ENCODE results near the gene BEST1. TPM values are rescaled to one million over a fixed set of nuclear protein-coding genes. Genes with fewer than 3 reads are reported as not detected.

The BEST1 gene
- total RNA-seq, 1 experiment from 2014 or later = 2.3 TPM

DNA sequence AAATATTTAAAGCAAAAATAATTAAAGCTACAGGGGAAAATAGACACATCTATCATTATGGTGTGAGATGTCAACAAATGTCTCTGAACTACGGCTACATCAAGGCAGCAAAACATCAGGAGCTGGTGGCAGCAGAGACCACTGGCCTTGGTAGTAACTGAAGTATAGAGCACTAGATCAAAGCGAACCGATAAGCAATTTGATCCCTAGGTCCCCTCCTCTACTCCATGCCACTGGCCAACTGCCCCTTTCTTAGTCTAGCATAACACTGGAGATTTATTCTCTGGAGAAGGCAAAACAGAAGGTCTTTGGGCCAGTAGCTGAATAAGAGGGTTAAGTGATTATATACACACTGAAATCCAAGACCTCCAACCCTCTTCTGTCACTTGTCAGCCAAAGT lies 19.2 kb upstream of the BEST1 start:
- no TSS peak for BruUV-seq (replicated peaks)
- intact Hi-C loops (cut with micrococcal nuclease) = no loop called here
- POLR2A ChIA-PET = no interaction called here
- Histone ChIP-seq H3K9ac (ENCODE audit: low read length) (no peak overlapping the region), H2AFZ (ENCODE audit: low read depth, low read length, poor library complexity, severe bottlenecking) (no peak overlapping the region), H4K20me1 (ENCODE audit: insufficient read depth) (no peaks in the 10 kb centered on the region), H3K27me3 (ENCODE audit: insufficient read depth, low read length) (no peaks in the 10 kb centered on the region), H3K36me3 (ENCODE audit: control insufficient read depth in 1 of 2, insufficient read depth in 2 of 2, low read length in 2 of 2) (no peaks in the 10 kb centered on the region), H3K4me1 (ENCODE audit: control insufficient read depth in 1 of 2, insufficient read depth in 2 of 2, low read length in 2 of 2) (no peaks in the 10 kb centered on the region), H3K9me2 (ENCODE audit: insufficient read depth) (no peaks in the 10 kb centered on the region), H3K4me3 (replicated peaks in 1 of 2; ENCODE audit: low read depth in 1 of 2, low read length in 2 of 2) (no peak overlapping the region), H3K79me2 (ENCODE audit: insufficient read depth, low read length) (no peaks in the 10 kb centered on the region), H3K27ac (ENCODE audit: low read depth, low read length) (no peak overlapping the region), H3K4me2 (ENCODE audit: low read length) (no peak overlapping the region), H3K9me3 (ENCODE audit: control insufficient read depth in 1 of 2, insufficient read depth in 1 of 2, low read depth in 1 of 2, low read length in 2 of 2) (no peaks in the 10 kb centered on the region)
- CTCF ChIA-PET = interaction anchor here (3.7 kb wide), 1 partner anchor 17 kb away, joined by 19 read pairs; no protein-coding TSS in a partner anchor
- RAD21 ChIA-PET (ENCODE audit: low non-redundant PET in 1 of 2, low total read pairs in 2 of 2, uncharacterized antibody in 2 of 2, unreplicated experiment in 2 of 2) = no interaction called here
- TF ChIP-seq RAD21 (IDR thresholded peaks at IDR 0.05; ENCODE audit: low read depth) (no peak), ZFX (IDR thresholded peaks at IDR 0.05) (no peak), EGR1 (IDR thresholded peaks at IDR 0.05; ENCODE audit: low read depth) (no peak), FOSL1 (IDR thresholded peaks at IDR 0.05; ENCODE audit: low read depth) (no peak), CBX3 (IDR thresholded peaks at IDR 0.05; ENCODE audit: low read depth) (no peak), ATF3 (IDR thresholded peaks at IDR 0.05) (no peak), SIN3A (IDR thresholded peaks at IDR 0.05; ENCODE audit: low read depth) (no peak), SP1 (IDR thresholded peaks at IDR 0.05; ENCODE audit: low read depth) (no peak), POLR2AphosphoS5 (IDR thresholded peaks at IDR 0.05; ENCODE audit: low read depth, low read length) (no peak), ZBTB33 (IDR thresholded peaks at IDR 0.05; ENCODE audit: extremely low read depth, insufficient replicate concordance, low read length) (no peak), EZH2 (IDR thresholded peaks at IDR 0.05) (no peak), JUND (IDR thresholded peaks at IDR 0.05) (no peak), CEBPB (IDR thresholded peaks at IDR 0.05; ENCODE audit: low read depth) (no peak), SRF (IDR thresholded peaks at IDR 0.05; ENCODE audit: low read depth) (no peak), EZH2phosphoT487 (IDR thresholded peaks at IDR 0.05; ENCODE audit: borderline replicate concordance) (no peak)
- TF ChIP-seq, protein P1, sequence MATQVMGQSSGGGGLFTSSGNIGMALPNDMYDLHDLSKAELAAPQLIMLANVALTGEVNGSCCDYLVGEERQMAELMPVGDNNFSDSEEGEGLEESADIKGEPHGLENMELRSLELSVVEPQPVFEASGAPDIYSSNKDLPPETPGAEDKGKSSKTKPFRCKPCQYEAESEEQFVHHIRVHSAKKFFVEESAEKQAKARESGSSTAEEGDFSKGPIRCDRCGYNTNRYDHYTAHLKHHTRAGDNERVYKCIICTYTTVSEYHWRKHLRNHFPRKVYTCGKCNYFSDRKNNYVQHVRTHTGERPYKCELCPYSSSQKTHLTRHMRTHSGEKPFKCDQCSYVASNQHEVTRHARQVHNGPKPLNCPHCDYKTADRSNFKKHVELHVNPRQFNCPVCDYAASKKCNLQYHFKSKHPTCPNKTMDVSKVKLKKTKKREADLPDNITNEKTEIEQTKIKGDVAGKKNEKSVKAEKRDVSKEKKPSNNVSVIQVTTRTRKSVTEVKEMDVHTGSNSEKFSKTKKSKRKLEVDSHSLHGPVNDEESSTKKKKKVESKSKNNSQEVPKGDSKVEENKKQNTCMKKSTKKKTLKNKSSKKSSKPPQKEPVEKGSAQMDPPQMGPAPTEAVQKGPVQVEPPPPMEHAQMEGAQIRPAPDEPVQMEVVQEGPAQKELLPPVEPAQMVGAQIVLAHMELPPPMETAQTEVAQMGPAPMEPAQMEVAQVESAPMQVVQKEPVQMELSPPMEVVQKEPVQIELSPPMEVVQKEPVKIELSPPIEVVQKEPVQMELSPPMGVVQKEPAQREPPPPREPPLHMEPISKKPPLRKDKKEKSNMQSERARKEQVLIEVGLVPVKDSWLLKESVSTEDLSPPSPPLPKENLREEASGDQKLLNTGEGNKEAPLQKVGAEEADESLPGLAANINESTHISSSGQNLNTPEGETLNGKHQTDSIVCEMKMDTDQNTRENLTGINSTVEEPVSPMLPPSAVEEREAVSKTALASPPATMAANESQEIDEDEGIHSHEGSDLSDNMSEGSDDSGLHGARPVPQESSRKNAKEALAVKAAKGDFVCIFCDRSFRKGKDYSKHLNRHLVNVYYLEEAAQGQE (IDR thresholded peaks at IDR 0.05; ENCODE audit: low read depth) = no peak
- ATAC-seq (no peak), DNase-seq (ENCODE audit: low read depth, low spot score) (no peak)

Data from HCT116 (cell line).